ENCODE data around the gene TMC1. TPM values are rescaled to one million over a fixed set of nuclear protein-coding genes. Genes with fewer than 3 reads are reported as not detected.

The TMC1 gene
- total RNA-seq, 2 donors from 2014 or later: 0.09 TPM; not detected in 1

- no peaks in the 10 kb centered on the region for H3K27me3 Mint-ChIP-seq (ENCODE audit: insufficient read depth)
- peak; percentile 64 for DNase-seq
- H3K4me1 Mint-ChIP-seq: peaks cover 4% of the 10 kb centered on the region
- no peaks in the 10 kb centered on the region for H3K4me1 ChIP-seq (ENCODE audit: control insufficient read depth, insufficient read depth, low read length)
- H3K4me3 Mint-ChIP-seq: no peak overlapping the region
- H3K27ac Mint-ChIP-seq: no peak overlapping the region
- H3K36me3 ChIP-seq (ENCODE audit: control insufficient read depth, insufficient read depth, low read length): no peaks in the 10 kb centered on the region
- peak; percentile 56 for TF ChIP-seq CTCF (conservative IDR thresholded peaks at IDR 0.05)
- peaks cover 3% of the 10 kb centered on the region for H3K9me3 Mint-ChIP-seq
- no peak overlapping the region for H3K9ac ChIP-seq (ENCODE audit: extremely low read depth, low read length, poor library complexity, severe bottlenecking)
- peaks cover under 1% of the 10 kb centered on the region for H3K9me3 ChIP-seq (ENCODE audit: control insufficient read depth, low read length)
- H3K27ac ChIP-seq (ENCODE audit: low read depth, low read length): no peak overlapping the region
- 93% methylated on average over 3 of the region's 3 CpGs; no CpG with 5 or more reads in 1 of the 2 experiments for WGBS, 2 experiments (ENCODE audit: insufficient coverage in 1 of 2, insufficient read length in 1 of 2)
- H3K4me3 ChIP-seq (ENCODE audit: low read length): no peak overlapping the region
- H3K27me3 ChIP-seq (ENCODE audit: control insufficient read depth, insufficient read depth, low read length, poor library complexity, severe bottlenecking): no peaks in the 10 kb centered on the region
- H3K36me3 Mint-ChIP-seq (ENCODE audit: low read depth): no peaks in the 10 kb centered on the region
Observed at GRCh38 chr9:72718503-72718902, 197.1 kb downstream of the TMC1 start.

- Histone ChIP-seq H3K27ac (ENCODE audit: low read depth, low read length) (peak overlapping the region; percentile 16), H3K27me3 (ENCODE audit: control insufficient read depth, insufficient read depth, low read length, poor library complexity, severe bottlenecking) (no peaks in the 10 kb centered on the region), H3K9me3 (ENCODE audit: control insufficient read depth, low read length) (peaks cover 7% of the 10 kb centered on the region), H3K36me3 (ENCODE audit: control insufficient read depth, insufficient read depth, low read length) (no peaks in the 10 kb centered on the region), H3K4me1 (ENCODE audit: control insufficient read depth, insufficient read depth, low read length) (no peaks in the 10 kb centered on the region), H3K9ac (ENCODE audit: extremely low read depth, low read length, poor library complexity, severe bottlenecking) (no peak overlapping the region), H3K4me3 (ENCODE audit: low read length) (no peak overlapping the region)
- DNase-seq: no peak
- 67 to 77% methylated on average over 1 of the region's 1 CpG for WGBS, 2 experiments (ENCODE audit: insufficient coverage in 1 of 2, insufficient read length in 1 of 2)
- no peaks in the 10 kb centered on the region for H3K36me3 Mint-ChIP-seq (ENCODE audit: low read depth)
- peak overlapping the region; percentile 73 for H3K27ac Mint-ChIP-seq
- peaks cover 7% of the 10 kb centered on the region for H3K9me3 Mint-ChIP-seq
- peaks cover 4% of the 10 kb centered on the region for H3K4me1 Mint-ChIP-seq
- no peaks in the 10 kb centered on the region for H3K27me3 Mint-ChIP-seq (ENCODE audit: insufficient read depth)
- no peak overlapping the region for H3K4me3 Mint-ChIP-seq
- TF ChIP-seq CTCF (conservative IDR thresholded peaks at IDR 0.05): no peak
Observed at GRCh38 chr9:72721067-72721466, 199.7 kb downstream of the TMC1 start.

- WGBS, 2 experiments (ENCODE audit: insufficient coverage in 1 of 2, insufficient read length in 1 of 2): 34 to 71% methylated on average over 1 to 2 of the region's 2 CpGs
- no peaks in the 10 kb centered on the region for H3K36me3 Mint-ChIP-seq (ENCODE audit: low read depth)
- H3K4me1 Mint-ChIP-seq: peaks cover 16% of the 10 kb centered on the region
Observed at GRCh38 chr9:72726947-72727346, 205.5 kb downstream of the TMC1 start.

More at GRCh38 chr9:72726947-72727346, 205.5 kb downstream of the TMC1 start:
- Histone ChIP-seq H3K9ac (ENCODE audit: extremely low read depth, low read length, poor library complexity, severe bottlenecking) (no peak overlapping the region), H3K9me3 (ENCODE audit: control insufficient read depth, low read length) (peaks cover 7% of the 10 kb centered on the region), H3K4me1 (ENCODE audit: control insufficient read depth, insufficient read depth, low read length) (no peaks in the 10 kb centered on the region), H3K36me3 (ENCODE audit: control insufficient read depth, insufficient read depth, low read length) (no peaks in the 10 kb centered on the region), H3K4me3 (ENCODE audit: low read length) (no peak overlapping the region), H3K27me3 (ENCODE audit: control insufficient read depth, insufficient read depth, low read length, poor library complexity, severe bottlenecking) (no peaks in the 10 kb centered on the region), H3K27ac (ENCODE audit: low read depth, low read length) (no peak overlapping the region)
- DNase-seq: no peak
- no peaks in the 10 kb centered on the region for H3K27me3 Mint-ChIP-seq (ENCODE audit: insufficient read depth)
- H3K27ac Mint-ChIP-seq: no peak overlapping the region
- H3K4me3 Mint-ChIP-seq: no peak overlapping the region
- peaks cover 4% of the 10 kb centered on the region for H3K9me3 Mint-ChIP-seq
- TF ChIP-seq CTCF (conservative IDR thresholded peaks at IDR 0.05): no peak
